ENCODE measurements around the gene SALL2.
A peak's percentile ranks its signal among the peaks of the same experiment; 100 is the strongest.

DNA sequence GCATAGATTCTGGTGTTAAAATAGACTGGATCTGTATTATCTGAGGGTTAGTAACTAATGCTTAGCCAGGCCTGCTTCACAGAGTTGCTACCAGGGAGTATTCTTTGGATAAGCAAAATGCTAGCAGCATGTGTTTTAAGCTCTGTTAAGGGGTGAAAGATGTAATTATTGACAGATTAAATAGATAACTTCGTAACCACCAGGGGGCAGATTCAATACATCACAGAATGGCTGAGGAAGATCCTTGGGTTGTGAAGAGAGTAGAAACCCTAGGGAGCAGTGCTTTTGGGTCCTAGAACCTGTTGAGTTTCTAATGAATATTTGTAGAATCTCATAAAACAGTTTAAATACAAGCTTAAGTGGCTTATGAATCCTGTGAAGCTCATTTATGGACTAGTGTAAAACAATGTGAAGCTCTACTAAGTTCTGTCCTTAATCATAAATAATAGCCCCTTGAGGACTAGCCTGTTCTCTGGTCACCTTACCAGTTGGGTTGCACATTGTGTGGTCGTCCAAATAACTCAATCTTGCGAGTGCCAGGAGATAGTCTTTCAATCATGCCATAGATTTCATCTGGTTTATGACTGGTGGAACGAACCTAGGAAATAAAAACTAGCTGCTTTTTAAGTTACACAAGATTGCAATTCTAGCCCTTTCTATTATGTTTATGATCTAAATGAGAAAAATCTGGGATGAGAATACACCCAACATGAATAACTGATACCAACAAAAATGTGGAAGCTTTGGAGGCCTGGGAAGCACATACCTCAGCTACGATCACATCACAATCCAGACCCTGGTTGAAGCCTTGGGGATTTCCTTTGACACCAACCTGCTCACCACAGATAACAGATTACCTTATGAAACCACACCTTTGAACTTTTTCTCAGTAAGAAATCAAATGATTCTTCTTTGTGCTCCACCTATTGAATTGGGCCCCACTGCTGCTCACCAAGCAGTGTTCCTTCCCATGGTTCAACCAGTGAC lies 27.3 kb downstream of the SALL2 start:
- no peak for TF ChIP-seq EZH2 (IDR thresholded peaks at IDR 0.05; ENCODE audit: borderline replicate concordance, low read depth, low read length, poor library complexity, severe bottlenecking)
- TF ChIP-seq, protein P1, sequence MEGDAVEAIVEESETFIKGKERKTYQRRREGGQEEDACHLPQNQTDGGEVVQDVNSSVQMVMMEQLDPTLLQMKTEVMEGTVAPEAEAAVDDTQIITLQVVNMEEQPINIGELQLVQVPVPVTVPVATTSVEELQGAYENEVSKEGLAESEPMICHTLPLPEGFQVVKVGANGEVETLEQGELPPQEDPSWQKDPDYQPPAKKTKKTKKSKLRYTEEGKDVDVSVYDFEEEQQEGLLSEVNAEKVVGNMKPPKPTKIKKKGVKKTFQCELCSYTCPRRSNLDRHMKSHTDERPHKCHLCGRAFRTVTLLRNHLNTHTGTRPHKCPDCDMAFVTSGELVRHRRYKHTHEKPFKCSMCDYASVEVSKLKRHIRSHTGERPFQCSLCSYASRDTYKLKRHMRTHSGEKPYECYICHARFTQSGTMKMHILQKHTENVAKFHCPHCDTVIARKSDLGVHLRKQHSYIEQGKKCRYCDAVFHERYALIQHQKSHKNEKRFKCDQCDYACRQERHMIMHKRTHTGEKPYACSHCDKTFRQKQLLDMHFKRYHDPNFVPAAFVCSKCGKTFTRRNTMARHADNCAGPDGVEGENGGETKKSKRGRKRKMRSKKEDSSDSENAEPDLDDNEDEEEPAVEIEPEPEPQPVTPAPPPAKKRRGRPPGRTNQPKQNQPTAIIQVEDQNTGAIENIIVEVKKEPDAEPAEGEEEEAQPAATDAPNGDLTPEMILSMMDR (conservative IDR thresholded peaks at IDR 0.05; ENCODE audit: low read depth, low read length): peak; percentile 74
